ENCODE results near the gene RALB. TPM values are rescaled to one million over a fixed set of nuclear protein-coding genes. Genes with fewer than 3 reads are reported as not detected.

RALB gene
- total RNA-seq, 4 donors from 2014 or later: 41.5 to 59.1 (median 54.4) TPM

GRCh38 chr2:120278901-120279300, 26.2 kb downstream of the RALB start:
- intact Hi-C loops (cut with DNase I): no loop called here
- Histone ChIP-seq H3K27me3 (no peaks in the 10 kb centered on the region), H3K36me3 (peaks cover 0 to 30% (median 27%) of the 10 kb centered on the region in 4 donors), H3K27ac (replicated peaks in 1 of 4) (no peak overlapping the region), H3K4me1 (peaks cover 0 to 16% (median 9%) of the 10 kb centered on the region in 4 donors), H3K9me3 (no peaks in the 10 kb centered on the region), H3K4me3 (no peak overlapping the region)
- TF ChIP-seq EP300 (IDR thresholded peaks at IDR 0.05) (no peak), CTCF (IDR thresholded peaks at IDR 0.05) (no peak), POLR2A (IDR thresholded peaks at IDR 0.05; ENCODE audit: low read depth) (no peak), POLR2AphosphoS5 (IDR thresholded peaks at IDR 0.05) (no peak)
- no peak for DNase-seq (ENCODE audit: extremely low spot score)
- WGBS: 91% methylated on average over 10 of the region's 10 CpGs

GRCh38 chr2:120279708-120280107, 27.1 kb downstream of the RALB start:
- WGBS: 96% methylated on average over 14 of the region's 14 CpGs
- H3K4me3 ChIP-seq: no peak overlapping the region
- intact Hi-C loops (cut with DNase I): no loop called here
- no peak for TF ChIP-seq EP300 (IDR thresholded peaks at IDR 0.05)
- TF ChIP-seq POLR2AphosphoS5 (IDR thresholded peaks at IDR 0.05): no peak
- no peak for TF ChIP-seq POLR2A (IDR thresholded peaks at IDR 0.05; ENCODE audit: low read depth)
- no peak for TF ChIP-seq CTCF (IDR thresholded peaks at IDR 0.05)
- H3K4me1 ChIP-seq: peaks cover 0 to 18% (median 9%) of the 10 kb centered on the region in 4 donors
- H3K9me3 ChIP-seq: no peaks in the 10 kb centered on the region
- H3K27me3 ChIP-seq: no peaks in the 10 kb centered on the region
- H3K27ac ChIP-seq (replicated peaks in 1 of 4): no peak overlapping the region
- peaks cover 0 to 30% (median 27%) of the 10 kb centered on the region in 4 donors for H3K36me3 ChIP-seq
- no peak for DNase-seq (ENCODE audit: extremely low spot score)

GRCh38 chr2:120283649-120284048, 31.0 kb downstream of the RALB start:
- intact Hi-C loops (cut with DNase I): no loop called here
- H3K9me3 ChIP-seq: no peaks in the 10 kb centered on the region
- no peak for TF ChIP-seq POLR2AphosphoS5 (IDR thresholded peaks at IDR 0.05)
- TF ChIP-seq CTCF (IDR thresholded peaks at IDR 0.05): peak in 1 of 3 experiments; percentile 19
- 51% methylated on average over 4 of the region's 4 CpGs for WGBS
- no peak overlapping the region for H3K27ac ChIP-seq (replicated peaks in 1 of 4)
- H3K36me3 ChIP-seq: peaks cover 0 to 31% (median 22%) of the 10 kb centered on the region in 4 donors
- H3K4me3 ChIP-seq: no peak overlapping the region
- no peaks in the 10 kb centered on the region for H3K27me3 ChIP-seq
- no peak for DNase-seq (ENCODE audit: extremely low spot score)
- H3K4me1 ChIP-seq: peaks cover 0 to 14% (median 7%) of the 10 kb centered on the region in 4 donors

- 93% methylated on average over 6 of the region's 6 CpGs for WGBS
- intact Hi-C loops (cut with DNase I): no loop called here
- DNase-seq (ENCODE audit: extremely low spot score): no peak
- H3K4me3 ChIP-seq: no peak overlapping the region
- H3K36me3 ChIP-seq: peaks cover 7 to 24% (median 16%) of the 10 kb centered on the region in 4 donors
- H3K9me3 ChIP-seq: no peaks in the 10 kb centered on the region
- peaks cover 0 to 14% (median 7%) of the 10 kb centered on the region in 4 donors for H3K4me1 ChIP-seq
- H3K27me3 ChIP-seq: no peaks in the 10 kb centered on the region
- TF ChIP-seq POLR2AphosphoS5 (IDR thresholded peaks at IDR 0.05) (no peak), EP300 (IDR thresholded peaks at IDR 0.05) (no peak), POLR2A (IDR thresholded peaks at IDR 0.05; ENCODE audit: low read depth) (no peak), CTCF (IDR thresholded peaks at IDR 0.05) (no peak)
- H3K27ac ChIP-seq (replicated peaks in 1 of 4): no peak overlapping the region
Measured at GRCh38 chr2:120285056-120285455, 32.4 kb downstream of the RALB start.

All from esophagus muscularis mucosa (tissue), 4 donors.